ENCODE measurements around the gene GPR162.
"Not testable (repeated sequence)": the region's sequence is repeated elsewhere in the genome, so short reads cannot be mapped to it uniquely, and the experiment has no call there.

GPR162 gene

GRCh38 chr12:6863033-6863432 is 41.4 kb downstream of the GPR162 start:
- no peak for DNase-seq

DNA sequence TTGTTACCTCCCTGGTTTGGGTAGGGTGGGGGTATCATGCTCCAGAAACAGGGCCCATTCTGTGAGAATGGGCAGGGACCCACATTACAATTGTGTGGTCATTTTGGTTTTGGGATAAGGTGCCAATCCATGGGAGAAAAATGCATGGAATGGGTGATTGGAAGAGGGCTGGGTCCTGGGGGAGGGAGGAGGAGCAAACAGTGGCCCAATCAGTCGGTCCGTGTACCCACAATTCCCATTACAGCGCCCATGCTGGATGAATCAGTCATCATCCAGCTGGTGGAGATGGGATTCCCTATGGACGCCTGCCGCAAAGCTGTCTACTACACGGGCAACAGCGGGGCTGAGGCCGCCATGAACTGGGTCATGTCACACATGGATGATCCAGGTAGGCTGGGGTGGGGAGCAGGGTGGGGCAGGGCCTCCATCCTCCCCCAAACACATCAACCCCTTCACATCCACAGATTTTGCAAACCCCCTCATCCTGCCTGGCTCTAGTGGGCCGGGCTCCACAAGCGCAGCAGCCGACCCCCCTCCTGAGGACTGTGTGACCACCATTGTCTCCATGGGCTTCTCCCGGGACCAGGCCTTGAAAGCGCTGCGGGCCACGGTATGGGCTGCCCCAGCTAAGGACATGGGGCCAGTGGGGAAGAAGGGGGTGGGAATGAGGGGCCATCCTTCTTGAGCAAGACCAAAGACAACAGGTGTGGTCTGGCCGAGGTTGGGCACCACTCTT is 42.1 kb downstream of the GPR162 start:
- no peak for DNase-seq

DNA sequence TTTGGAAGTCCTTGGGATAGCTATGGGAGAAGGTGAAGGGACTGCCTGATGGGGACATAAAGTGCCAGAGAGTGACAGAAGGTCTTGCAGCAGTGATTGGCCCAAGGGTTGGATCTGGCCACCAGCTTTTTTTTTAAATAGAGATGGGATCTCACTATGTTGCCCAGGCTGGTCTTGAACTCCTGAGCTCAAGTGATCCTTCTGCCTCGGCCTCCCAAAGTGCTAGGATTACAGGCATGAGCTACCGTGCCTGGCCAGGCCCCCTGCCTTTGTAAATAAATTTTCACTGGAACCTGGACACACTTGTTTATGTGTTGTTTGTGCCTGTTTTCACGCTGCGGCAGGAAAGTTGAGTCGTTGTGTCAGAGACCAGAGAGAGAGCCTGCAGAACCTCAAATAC is 43.7 kb downstream of the GPR162 start:
- DNase-seq, result not testable (repeated sequence)

- DNase-seq, result no peak
Measured at GRCh38 chr12:6866163-6866919, 44.7 kb downstream of the GPR162 start.

DNA sequence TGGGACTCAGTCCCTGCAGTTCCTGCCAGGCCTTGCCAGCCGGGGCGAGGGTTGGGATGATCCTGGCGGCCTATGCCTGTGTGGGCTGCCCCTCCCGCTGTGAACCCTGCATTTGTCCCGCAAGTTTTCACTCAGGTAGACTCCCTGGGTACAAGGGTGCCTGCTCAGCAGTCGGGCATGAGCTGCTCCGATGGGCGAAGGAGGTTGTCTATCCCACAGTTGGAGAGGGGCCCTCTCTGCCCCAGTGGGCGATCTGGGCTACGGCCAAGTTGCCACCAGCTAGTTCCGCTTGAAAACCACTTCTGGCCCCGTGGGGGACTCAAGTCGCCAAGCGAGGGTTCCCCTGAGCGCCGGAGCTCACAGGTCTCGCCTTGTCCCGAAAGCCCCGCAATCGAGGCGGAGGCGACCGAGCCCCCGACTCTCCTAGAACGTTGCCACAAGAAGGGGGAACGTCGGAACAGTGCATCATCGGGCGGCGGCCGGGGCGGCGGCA is 45.3 kb downstream of the GPR162 start:
- DNase-seq, result no peak

DNA sequence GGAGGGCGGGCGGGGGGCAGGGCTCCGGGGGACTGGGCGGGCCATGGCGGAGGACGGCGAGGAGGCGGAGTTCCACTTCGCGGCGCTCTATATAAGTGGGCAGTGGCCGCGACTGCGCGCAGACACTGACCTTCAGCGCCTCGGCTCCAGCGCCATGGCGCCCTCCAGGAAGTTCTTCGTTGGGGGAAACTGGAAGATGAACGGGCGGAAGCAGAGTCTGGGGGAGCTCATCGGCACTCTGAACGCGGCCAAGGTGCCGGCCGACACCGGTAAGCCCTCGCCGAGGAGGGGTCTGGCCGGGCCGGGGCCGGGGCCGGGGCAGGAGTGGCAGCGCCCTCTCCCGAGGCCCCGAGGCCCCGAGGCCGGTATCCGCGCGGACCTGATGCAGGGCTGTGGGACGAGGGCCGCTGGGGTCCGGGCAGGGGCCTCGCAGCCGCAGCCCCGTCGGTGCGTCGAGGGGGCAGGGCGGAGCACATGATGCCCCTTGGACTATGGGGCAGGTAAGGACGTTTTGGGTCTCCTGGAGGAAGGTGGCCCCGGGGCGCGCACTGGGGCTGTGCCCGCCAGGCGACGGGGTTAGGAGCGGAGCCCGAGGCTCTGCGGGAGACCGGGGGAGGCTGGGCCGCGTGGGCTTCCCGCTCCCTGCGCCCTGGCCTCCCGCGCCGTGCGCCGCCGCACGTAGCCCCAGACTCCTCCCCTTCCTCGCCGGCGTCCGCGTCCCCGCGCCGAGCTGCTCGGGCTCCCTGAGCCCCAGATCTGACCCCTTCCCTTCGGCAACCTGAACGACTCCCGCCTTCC is 46.0 kb downstream of the GPR162 start, which contains the start of gene TPI1:
Gene TPI1 (plus strand): TSS at position 119 of the 798 bp plus-strand sequence. CDS start 36 bp downstream, at position 155.
- DNase-seq, result peak; percentile 79

- DNase-seq, result no peak
Measured at GRCh38 chr12:6868211-6869048, 46.8 kb downstream of the GPR162 start.

DNA sequence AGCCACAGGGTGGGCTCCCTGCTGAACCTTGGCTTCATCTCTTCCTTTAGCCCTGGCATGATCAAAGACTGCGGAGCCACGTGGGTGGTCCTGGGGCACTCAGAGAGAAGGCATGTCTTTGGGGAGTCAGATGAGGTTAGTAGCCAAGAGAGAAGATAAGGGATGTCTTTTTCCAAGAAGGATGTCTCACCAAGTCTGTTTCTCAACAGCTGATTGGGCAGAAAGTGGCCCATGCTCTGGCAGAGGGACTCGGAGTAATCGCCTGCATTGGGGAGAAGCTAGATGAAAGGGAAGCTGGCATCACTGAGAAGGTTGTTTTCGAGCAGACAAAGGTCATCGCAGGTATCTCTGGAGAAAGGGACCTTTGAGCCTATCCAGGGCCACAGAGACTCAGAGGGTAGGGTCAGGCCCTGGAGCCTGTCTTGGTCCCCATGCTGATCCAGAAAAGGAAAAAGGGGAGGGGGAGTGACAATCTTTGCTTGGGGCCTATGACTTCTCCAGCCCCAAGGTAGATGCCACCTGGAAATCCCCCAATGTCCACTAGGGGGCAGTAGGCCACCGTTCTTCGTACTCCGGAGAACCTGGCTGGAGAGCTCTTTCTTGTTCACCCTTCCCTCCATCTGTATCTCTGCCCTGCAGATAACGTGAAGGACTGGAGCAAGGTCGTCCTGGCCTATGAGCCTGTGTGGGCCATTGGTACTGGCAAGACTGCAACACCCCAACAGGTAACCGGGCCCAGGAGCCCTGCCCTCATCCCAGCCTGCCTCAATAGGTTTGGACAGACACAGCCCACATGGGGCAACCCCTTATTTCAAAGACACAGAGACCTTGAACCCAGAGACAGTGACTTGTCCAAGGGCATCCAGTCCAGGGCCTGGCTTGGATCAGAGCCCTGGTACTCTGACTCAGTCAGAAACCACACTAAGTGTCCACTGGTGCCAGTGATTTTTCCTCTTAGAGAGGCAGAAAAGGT is 47.7 kb downstream of the GPR162 start:
- peak; percentile 83 for DNase-seq

DNA sequence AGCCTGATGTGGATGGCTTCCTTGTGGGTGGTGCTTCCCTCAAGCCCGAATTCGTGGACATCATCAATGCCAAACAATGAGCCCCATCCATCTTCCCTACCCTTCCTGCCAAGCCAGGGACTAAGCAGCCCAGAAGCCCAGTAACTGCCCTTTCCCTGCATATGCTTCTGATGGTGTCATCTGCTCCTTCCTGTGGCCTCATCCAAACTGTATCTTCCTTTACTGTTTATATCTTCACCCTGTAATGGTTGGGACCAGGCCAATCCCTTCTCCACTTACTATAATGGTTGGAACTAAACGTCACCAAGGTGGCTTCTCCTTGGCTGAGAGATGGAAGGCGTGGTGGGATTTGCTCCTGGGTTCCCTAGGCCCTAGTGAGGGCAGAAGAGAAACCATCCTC is 48.7 kb downstream of the GPR162 start:
- not testable (repeated sequence) for DNase-seq

DNA sequence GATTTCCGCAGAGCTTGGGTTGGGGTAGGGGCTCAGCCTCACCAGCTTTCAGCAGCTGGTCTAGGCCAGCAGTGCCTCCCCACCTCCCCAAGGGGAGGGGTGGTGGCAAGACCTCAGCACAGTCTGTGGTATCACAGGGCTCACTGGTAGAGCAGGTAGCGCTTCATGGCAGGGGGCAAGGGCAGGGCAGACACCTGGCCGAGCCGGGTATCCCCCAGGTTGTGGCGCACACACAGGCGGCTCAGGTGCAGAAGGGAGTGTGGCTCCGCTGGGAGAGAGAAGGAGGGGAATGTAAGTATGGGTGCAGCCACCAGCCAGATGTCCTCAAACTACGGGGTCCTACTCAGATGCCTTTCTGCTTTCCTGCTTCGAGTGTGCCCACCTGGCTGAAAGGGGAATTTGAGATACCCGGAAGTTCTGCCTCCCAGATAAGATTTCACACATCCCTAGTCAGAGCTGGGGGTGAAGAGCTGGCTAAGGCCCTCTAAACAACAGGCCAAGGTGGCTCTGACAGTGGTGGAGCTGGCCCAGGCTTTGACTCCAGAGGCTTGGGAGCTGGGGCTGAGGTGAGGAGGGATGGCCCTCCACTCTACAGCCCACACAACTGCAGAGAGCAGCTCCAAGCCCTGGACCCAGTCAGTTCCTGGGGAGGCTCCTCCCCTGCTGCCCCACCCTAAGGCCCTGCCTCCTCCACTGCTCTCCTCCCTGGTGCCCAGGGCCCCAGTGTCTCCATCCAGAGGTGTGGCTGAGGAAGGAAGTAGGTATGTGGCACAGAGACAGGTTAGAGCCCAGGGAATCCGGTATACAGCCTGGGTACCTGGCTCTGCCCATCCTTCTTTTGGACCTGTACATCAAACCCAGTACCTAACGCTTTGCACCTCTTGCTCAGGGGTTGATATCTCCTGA is 49.7 kb downstream of the GPR162 start:
- DNase-seq, result no peak

- DNase-seq, result peak; percentile 85
Measured at GRCh38 chr12:6872073-6873048, 50.7 kb downstream of the GPR162 start.

GRCh38 chr12:6873094-6874014 is 51.7 kb downstream of the GPR162 start, which contains the start of gene SPSB2:
Gene SPSB2 (minus strand): TSS chr12:6873303. CDS start chr12:6872901, 402 bp downstream.
- DNase-seq, result peak; percentile 100

- not testable (repeated sequence) for DNase-seq
Measured at GRCh38 chr12:6874015-6874368, 52.4 kb downstream of the GPR162 start.
